NCI-H1105 treated with DMSO at 0.1 percent for 48 hours (cell line): ENCODE data around the gene MAMDC2.

Experiments used
- DNase-seq: peaks from one replicate; lab custom pipeline; 2025; lab: John Stamatoyannopoulos, UW

MAMDC2 gene

GRCh38 chr9:70135176-70135575 is 91.5 kb downstream of the MAMDC2 start:
- DNase-seq = no peak

GRCh38 chr9:70136632-70137031 is 93.0 kb downstream of the MAMDC2 start:
- DNase-seq = no peak

GRCh38 chr9:70137577-70137976 is 93.9 kb downstream of the MAMDC2 start:
- no peak for DNase-seq

GRCh38 chr9:70142101-70142500 is 98.5 kb downstream of the MAMDC2 start:
- DNase-seq = no peak

- DNase-seq = no peak
Measured at GRCh38 chr9:70143394-70144130, 99.9 kb downstream of the MAMDC2 start.

- DNase-seq = no peak
Measured at GRCh38 chr9:70144131-70144503, 100.5 kb downstream of the MAMDC2 start.

- DNase-seq = no peak
Measured at GRCh38 chr9:70145981-70146380, 102.3 kb downstream of the MAMDC2 start.

- DNase-seq = no peak
Measured at GRCh38 chr9:70147196-70147595, 103.5 kb downstream of the MAMDC2 start.

GRCh38 chr9:70147651-70148050 is 104.0 kb downstream of the MAMDC2 start:
- DNase-seq = no peak

- DNase-seq = no peak
Measured at GRCh38 chr9:70152350-70152749, 108.7 kb downstream of the MAMDC2 start.

- DNase-seq = no peak
Measured at GRCh38 chr9:70156729-70157128, 113.1 kb downstream of the MAMDC2 start.

GRCh38 chr9:70159630-70160029 is 116.0 kb downstream of the MAMDC2 start:
- DNase-seq = no peak

- DNase-seq = no peak
Measured at GRCh38 chr9:70160686-70161600, 117.3 kb downstream of the MAMDC2 start.

GRCh38 chr9:70165006-70165602 is 121.5 kb downstream of the MAMDC2 start:
- DNase-seq = no peak

GRCh38 chr9:70168521-70168920 is 124.9 kb downstream of the MAMDC2 start:
- DNase-seq = no peak

- DNase-seq = no peak
Measured at GRCh38 chr9:70169222-70169621, 125.6 kb downstream of the MAMDC2 start.

GRCh38 chr9:70170151-70170790 is 126.6 kb downstream of the MAMDC2 start:
- no peak for DNase-seq

GRCh38 chr9:70172532-70172931 is 128.9 kb downstream of the MAMDC2 start:
- no peak for DNase-seq

GRCh38 chr9:70177121-70177520 is 133.5 kb downstream of the MAMDC2 start:
- no peak for DNase-seq

GRCh38 chr9:70192707-70193106 is 149.1 kb downstream of the MAMDC2 start:
- DNase-seq = no peak

GRCh38 chr9:70195456-70195855 is 151.8 kb downstream of the MAMDC2 start:
- DNase-seq = no peak
